Fibroblast of the aortic adventitia (primary cell): Measurements from ENCODE around the gene NAA50. TPM values are rescaled to one million over a fixed set of nuclear protein-coding genes. Genes with fewer than 3 reads are reported as not detected.
A peak's percentile ranks its signal among the peaks of the same experiment; 100 is the strongest.

Source experiments
- DNase-seq: peaks from one replicate; pipeline ENCODE4 v3.0.0-alpha.2; 2010; ENCODE audit warnings: low read depth
- H3K4me3 ChIP-seq: 2 replicates; pipeline ENCODE4 v1.5.1; 2011; ENCODE audit warnings: low read depth, mild to moderate bottlenecking, control low read depth, low read length, moderate library complexity
- total RNA-seq: library from RNA; depleted of rRNA; stranded (reverse); fragments of >200 nt; gene quantifications from 2 replicates; pipeline ENCODE4 v1.2.3, GENCODE V29; 2012; ENCODE audit warnings: low replicate concordance
- TF ChIP-seq, protein P1 (sequence below): IDR thresholded peaks from 2 replicates; pipeline ENCODE4 v1.5.1; 2011; ENCODE audit warnings: mild to moderate bottlenecking, low read length, control low read depth, inconsistent platforms; ENCODE audit not compliant: insufficient read depth

Gene NAA50
- total RNA-seq, 1 donor, result 242 TPM

DNA sequence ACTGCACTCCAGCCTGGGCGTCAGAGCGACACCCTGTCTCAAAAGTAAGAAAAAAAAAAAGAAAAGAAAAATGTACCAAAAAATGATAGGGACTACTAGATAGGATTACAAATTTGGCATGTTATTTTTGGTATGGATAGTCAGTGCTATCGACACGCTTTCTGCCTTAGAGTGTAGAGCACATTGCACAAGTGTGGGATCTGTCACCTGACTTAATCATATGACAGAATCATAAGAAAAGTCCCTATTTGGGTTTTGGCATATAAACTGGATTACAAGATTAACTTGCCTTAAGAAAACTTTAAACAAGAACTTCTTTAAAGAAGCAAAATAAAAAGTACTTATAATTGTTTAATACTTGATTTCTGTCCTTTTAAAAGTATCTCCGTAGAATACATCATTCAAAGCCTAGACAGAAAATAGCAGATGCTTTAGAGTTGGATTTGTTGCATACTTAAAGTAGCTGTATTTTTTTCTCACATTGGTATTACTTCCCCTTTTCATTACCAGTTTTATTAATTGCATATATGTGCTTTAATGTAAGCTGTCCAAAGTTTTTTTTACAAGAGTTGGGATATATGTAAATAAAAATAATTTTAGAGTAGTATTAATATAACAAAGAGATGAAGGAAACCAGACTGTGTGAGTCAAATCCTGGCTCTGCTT lies 8.6 kb upstream of the NAA50 start:
- TF ChIP-seq, protein P1, sequence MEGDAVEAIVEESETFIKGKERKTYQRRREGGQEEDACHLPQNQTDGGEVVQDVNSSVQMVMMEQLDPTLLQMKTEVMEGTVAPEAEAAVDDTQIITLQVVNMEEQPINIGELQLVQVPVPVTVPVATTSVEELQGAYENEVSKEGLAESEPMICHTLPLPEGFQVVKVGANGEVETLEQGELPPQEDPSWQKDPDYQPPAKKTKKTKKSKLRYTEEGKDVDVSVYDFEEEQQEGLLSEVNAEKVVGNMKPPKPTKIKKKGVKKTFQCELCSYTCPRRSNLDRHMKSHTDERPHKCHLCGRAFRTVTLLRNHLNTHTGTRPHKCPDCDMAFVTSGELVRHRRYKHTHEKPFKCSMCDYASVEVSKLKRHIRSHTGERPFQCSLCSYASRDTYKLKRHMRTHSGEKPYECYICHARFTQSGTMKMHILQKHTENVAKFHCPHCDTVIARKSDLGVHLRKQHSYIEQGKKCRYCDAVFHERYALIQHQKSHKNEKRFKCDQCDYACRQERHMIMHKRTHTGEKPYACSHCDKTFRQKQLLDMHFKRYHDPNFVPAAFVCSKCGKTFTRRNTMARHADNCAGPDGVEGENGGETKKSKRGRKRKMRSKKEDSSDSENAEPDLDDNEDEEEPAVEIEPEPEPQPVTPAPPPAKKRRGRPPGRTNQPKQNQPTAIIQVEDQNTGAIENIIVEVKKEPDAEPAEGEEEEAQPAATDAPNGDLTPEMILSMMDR, result no peak
- no peak overlapping the region for H3K4me3 ChIP-seq
- no peak for DNase-seq

DNA sequence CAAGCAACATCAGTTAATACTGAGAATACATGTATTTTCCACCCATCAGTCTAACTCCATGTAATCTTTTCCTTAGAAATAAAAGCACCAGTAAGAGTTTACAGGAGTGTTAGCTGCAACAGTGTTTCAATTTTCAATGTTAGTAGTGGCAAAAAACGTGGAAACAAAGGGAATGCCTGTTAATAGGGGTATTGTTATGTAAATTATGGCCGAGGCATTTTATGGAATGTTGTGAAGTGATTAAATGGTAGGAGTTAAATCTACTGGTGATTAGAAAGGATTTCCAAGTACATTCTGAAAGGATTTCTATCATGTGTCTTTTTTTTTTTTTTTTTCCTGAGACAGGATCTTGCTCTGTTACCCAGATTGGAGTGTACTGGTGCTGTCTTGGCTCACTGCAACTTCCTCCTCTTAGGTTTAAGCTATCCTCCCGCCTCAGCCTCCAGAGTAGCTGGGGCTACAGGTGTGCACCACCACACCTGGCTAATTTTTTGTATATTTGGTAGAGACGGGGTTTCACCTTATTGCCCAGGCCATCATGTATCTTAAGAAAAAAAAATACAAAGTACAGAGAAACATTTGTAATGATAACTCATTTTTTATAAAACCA lies 7.4 kb upstream of the NAA50 start:
- DNase-seq, result no peak
- TF ChIP-seq, protein P1, result no peak
- H3K4me3 ChIP-seq, result no peak overlapping the region

DNA sequence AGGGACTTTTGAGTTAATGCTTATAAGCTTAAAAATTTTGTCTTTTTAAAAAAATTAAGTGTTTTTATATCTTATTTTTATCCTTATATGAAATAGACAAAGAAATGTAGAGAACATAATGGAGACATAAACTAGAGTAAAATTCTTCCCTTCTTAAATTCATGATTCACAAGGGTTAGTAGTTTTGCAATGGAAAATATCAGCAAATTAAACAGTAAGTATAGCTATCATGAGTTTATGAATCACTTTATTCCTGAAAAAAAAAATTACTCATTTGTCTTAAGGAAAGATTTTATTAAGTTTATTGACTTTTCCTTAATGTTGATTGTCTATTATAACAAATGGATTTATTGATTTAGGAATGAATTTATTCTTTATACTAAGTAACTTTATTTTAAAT lies 5.1 kb upstream of the NAA50 start:
- DNase-seq, result no peak
- no peak overlapping the region for H3K4me3 ChIP-seq
- TF ChIP-seq, protein P1, result no peak

- no peak for DNase-seq
- TF ChIP-seq, protein P1, result no peak
- H3K4me3 ChIP-seq, result peak overlapping the region; percentile 99
Measured at GRCh38 chr3:113747283-113748046, 1.4 kb upstream of the NAA50 start.

- TF ChIP-seq, protein P1, result peak; percentile 7
- peak; percentile 96 for DNase-seq
- H3K4me3 ChIP-seq, result peak within 1 kb of the TSS; percentile 99
Measured at GRCh38 chr3:113746548-113747282, 666 bp upstream of the NAA50 start, which contains the start of gene ATP6V1A. Gene ATP6V1A (plus strand): TSS chr3:113747035. CDS start chr3:113778754, 31,719 bp downstream.

DNA sequence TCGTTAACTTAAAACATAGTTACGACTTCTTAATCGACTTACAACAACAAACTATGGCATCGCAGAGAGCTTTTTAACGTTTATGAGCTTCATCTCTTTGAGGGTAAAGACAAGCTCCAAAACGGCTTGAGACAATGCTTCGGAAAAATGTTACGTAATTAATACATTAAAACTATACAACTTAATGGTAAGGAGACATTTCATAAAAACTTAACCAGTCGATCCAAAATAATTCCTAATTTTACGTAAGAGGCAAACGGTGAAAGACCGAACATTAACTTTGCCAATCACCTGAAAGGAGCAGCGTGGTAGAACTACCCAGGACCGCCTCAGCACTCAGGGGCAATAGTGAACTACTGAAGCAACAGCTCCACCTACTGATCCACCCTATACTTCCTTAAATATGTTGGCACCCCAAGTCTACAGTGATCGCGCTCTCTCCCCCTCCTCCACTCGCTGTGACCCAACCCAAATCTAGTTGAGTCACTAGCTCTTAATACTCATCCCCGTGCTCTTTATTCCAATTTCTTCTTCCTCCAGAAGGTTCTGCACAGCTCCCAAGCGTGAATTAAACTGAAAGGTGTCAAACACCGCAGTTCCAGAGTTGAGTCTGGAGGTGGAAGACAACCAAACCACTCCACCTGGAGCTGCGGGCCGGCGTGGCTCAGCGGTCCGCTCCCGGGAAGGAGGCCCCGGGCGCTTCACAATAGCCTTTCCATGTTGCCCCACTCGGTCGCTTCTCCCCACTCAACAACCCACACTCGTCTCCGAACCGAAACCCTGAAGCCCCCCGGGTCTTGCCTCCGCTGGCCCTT lies 901 bp downstream of the NAA50 start:
- H3K4me3 ChIP-seq, result peak overlapping the region; percentile 99
- TF ChIP-seq, protein P1, result peak; percentile 70
- peak; percentile 93 for DNase-seq
